ENCODE measurements around the gene P2RX5. TPM values are rescaled to one million over a fixed set of nuclear protein-coding genes. Genes with fewer than 3 reads are reported as not detected.

The P2RX5 gene
- total RNA-seq, 1 donor from 2014 or later, result 0.53 TPM

DNA sequence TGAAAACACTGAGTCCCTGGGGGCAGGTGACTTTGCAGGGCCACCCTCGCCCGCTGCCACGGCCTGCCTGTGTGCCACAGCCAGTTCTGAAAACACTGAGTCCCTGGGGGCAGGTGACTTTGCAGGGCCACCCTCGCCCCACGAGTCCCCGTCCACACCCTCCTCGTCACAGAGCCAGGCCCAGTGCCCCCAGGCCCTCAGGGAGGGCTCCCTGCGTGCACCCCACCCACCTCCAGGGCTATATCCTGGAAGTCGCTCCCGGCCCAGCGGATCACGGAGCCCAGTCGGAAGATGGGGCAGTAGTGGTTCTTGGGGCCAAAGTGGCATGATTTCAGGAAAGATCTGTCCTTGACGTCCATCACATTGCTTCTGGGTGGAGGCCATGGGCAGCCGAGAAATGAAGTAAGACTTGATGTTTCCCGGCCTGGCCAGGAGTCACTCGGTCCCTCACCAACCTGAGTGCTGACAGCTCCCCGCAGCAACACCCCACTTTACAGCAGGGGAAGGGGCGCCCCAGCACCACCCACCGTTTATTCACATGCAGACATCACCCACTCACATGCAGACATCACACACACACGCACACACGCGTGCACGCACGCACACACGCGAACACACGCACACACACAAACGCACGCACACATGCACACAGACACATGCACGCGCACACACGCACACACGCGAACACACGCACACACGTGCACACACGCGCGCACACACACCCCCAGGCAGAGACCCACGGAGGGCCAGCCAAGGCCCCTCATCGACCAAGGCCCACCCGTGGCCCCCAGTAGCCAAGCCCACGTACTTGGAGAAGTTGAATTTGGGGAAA is 6.5 kb downstream of the P2RX5 start:
- Histone ChIP-seq H3K4me3 (ENCODE audit: low read depth, low read length) (no peak overlapping the region), H3K36me3 (ENCODE audit: control insufficient read depth, insufficient read depth, low read length) (no peaks in the 10 kb centered on the region), H3K27me3 (ENCODE audit: control insufficient read depth, insufficient read depth, low read length) (peaks cover 4% of the 10 kb centered on the region)
- TF ChIP-seq CTCF (IDR thresholded peaks at IDR 0.05; ENCODE audit: insufficient read depth, low read length, severe bottlenecking), result no peak
- no peak for DNase-seq (ENCODE audit: low read depth)
- no peak for FAIRE-seq

DNA sequence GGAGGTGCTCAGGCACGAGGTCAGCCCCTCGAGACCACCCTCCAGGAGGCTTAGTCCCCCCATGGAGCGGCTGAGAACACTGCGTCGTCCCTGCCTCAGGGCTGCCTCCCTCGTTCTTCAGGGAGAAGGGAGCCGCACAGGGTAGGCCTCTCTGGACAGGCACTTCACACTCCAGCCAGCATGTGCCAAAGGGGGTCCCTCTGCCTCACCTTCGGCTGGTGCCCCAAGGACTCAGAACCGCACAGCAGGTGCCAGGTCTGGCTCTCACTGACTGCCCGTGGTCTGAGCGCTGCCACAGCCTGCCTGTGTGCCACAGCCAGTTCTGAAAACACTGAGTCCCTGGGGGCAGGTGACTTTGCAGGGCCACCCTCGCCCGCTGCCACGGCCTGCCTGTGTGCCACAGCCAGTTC is 7.1 kb downstream of the P2RX5 start:
- TF ChIP-seq CTCF (IDR thresholded peaks at IDR 0.05; ENCODE audit: insufficient read depth, low read length, severe bottlenecking), result no peak
- Histone ChIP-seq H3K27me3 (ENCODE audit: control insufficient read depth, insufficient read depth, low read length) (peaks cover 4% of the 10 kb centered on the region), H3K4me3 (ENCODE audit: low read depth, low read length) (no peak overlapping the region), H3K36me3 (ENCODE audit: control insufficient read depth, insufficient read depth, low read length) (no peaks in the 10 kb centered on the region)
- no peak for FAIRE-seq
- DNase-seq (ENCODE audit: low read depth), result no peak

DNA sequence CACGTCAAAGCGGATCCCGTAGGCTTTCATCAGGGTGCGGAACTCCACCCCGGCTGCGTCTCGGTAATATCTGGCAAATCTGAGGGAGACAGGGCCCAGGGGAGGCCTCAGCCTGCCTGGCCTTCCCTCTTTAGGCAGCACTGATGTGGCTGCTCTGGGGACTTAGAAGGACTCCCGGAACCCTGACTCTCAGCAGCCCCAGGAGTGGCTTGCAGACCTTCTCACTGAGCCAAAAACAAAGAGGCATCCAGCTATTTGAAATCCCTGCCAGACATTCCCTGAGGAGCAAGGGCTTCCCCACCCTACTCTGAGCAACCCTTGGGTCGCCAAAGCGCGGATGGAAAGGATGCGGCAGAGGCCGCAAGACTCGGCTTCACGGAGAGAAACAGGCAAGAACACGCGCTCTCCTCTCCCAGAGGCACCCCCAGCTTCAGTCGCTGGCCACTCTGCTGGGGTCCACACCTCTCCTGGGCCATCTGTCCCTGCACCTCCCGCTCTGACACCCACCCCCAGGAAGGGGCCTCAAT is 7.9 kb downstream of the P2RX5 start:
- DNase-seq (ENCODE audit: low read depth), result no peak
- no peak for TF ChIP-seq CTCF (IDR thresholded peaks at IDR 0.05; ENCODE audit: insufficient read depth, low read length, severe bottlenecking)
- no peak for FAIRE-seq
- Histone ChIP-seq H3K27me3 (ENCODE audit: control insufficient read depth, insufficient read depth, low read length) (peaks cover 4% of the 10 kb centered on the region), H3K4me3 (ENCODE audit: low read depth, low read length) (no peak overlapping the region), H3K36me3 (ENCODE audit: control insufficient read depth, insufficient read depth, low read length) (no peaks in the 10 kb centered on the region)

DNA sequence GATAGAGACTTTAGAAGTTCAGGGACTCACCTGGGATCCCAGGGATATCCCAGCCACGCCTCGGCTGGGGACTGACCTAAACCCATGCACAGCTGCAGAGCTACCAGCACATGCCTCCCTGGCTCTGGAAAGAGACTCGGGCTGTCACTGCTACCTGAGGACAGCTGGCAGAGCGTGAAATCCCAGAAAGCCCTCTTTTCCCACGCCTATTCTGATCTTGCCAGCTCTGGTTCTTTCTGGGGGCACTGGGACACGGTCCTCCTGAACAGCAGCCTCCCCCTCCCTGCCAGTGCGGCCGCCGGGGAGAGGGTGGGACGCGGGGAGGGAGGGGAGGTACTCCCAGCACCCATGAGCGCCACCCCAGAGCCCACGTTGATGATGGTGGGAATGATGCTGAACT is 10.8 kb downstream of the P2RX5 start:
- Histone ChIP-seq H3K27me3 (ENCODE audit: control insufficient read depth, insufficient read depth, low read length) (peaks cover 4% of the 10 kb centered on the region), H3K36me3 (ENCODE audit: control insufficient read depth, insufficient read depth, low read length) (no peaks in the 10 kb centered on the region), H3K4me3 (ENCODE audit: low read depth, low read length) (no peak overlapping the region)
- no peak for TF ChIP-seq CTCF (IDR thresholded peaks at IDR 0.05; ENCODE audit: insufficient read depth, low read length, severe bottlenecking)
- FAIRE-seq, result no peak
- no peak for DNase-seq (ENCODE audit: low read depth)

GRCh38 chr17:3683054-3683511 is 12.9 kb downstream of the P2RX5 start:
- Histone ChIP-seq H3K36me3 (ENCODE audit: control insufficient read depth, insufficient read depth, low read length) (no peaks in the 10 kb centered on the region), H3K4me3 (ENCODE audit: low read depth, low read length) (no peak overlapping the region), H3K27me3 (ENCODE audit: control insufficient read depth, insufficient read depth, low read length) (peaks cover 4% of the 10 kb centered on the region)
- FAIRE-seq, result no peak
- peak; percentile 96 for TF ChIP-seq CTCF (IDR thresholded peaks at IDR 0.05; ENCODE audit: insufficient read depth, low read length, severe bottlenecking)
- no peak for DNase-seq (ENCODE audit: low read depth)

Measured in bronchial epithelial cell (primary cell).